Subcutaneous abdominal adipose tissue (tissue), 5 donors: ENCODE results near the gene OR1D5.

ENCODE experiments used
- H3K27ac ChIP-seq: one replicate; pipeline ENCODE4 v1.7.0; 2013; ENCODE audit warnings: low read depth, mild to moderate bottlenecking, inconsistent platforms, low read length, moderate library complexity
- H3K27me3 ChIP-seq, 5 donors: one replicate each; pipeline ENCODE4 v1.7.0; 2013; ENCODE audit warnings: low read length in 5 of 5, inconsistent platforms in 1 of 5; ENCODE audit not compliant: control insufficient read depth in 5 of 5, insufficient read depth in 4 of 5
- H3K36me3 ChIP-seq, 5 donors: one replicate each; pipeline ENCODE4 v1.7.0; 2013; ENCODE audit warnings: low read length in 5 of 5; ENCODE audit not compliant: control insufficient read depth in 5 of 5, insufficient read depth in 5 of 5
- H3K4me1 ChIP-seq, 5 donors: one replicate each; pipeline ENCODE4 v1.7.0; 2013; ENCODE audit warnings: low read length in 5 of 5, mild to moderate bottlenecking in 3 of 5, moderate library complexity in 1 of 5; ENCODE audit not compliant: control insufficient read depth in 5 of 5, insufficient read depth in 5 of 5
- H3K4me3 ChIP-seq, 5 donors: one replicate each; pipeline ENCODE4 v1.7.0; 2013; ENCODE audit warnings: low read length in 5 of 5, low read depth in 1 of 5
- H3K9ac ChIP-seq, 5 donors: one replicate each; pipeline ENCODE4 v1.7.0; 2013; ENCODE audit warnings: low read length in 5 of 5, mild to moderate bottlenecking in 4 of 5, moderate library complexity in 3 of 5
- H3K9me3 ChIP-seq, 5 donors: one replicate each; pipeline ENCODE4 v1.7.0; 2013; ENCODE audit warnings: low read length in 5 of 5; ENCODE audit not compliant: control insufficient read depth in 5 of 5
- donor health status: healthy.
- donor health status: healthy.
- donor health status: healthy.
- donor health status: healthy.
- donor health status: healthy.

OR1D5 gene

GRCh38 chr17:3043737-3044365 lies 19.6 kb downstream of the OR1D5 start:
- Histone ChIP-seq H3K27ac (no peak overlapping the region), H3K9ac (no peak overlapping the region), H3K9me3 (peaks cover 0 to 14% (median 13%) of the 10 kb centered on the region in 5 donors), H3K4me1 (peaks cover 0 to 6% (median 4%) of the 10 kb centered on the region in 5 donors), H3K27me3 (peaks cover 4 to 8% (median 5%) of the 10 kb centered on the region in 5 donors), H3K36me3 (no peaks in the 10 kb centered on the region), H3K4me3 (no peak overlapping the region)

GRCh38 chr17:3040882-3041281 lies 22.5 kb downstream of the OR1D5 start:
- no peak overlapping the region for H3K9ac ChIP-seq
- H3K27me3 ChIP-seq: peaks cover 4 to 18% (median 13%) of the 10 kb centered on the region in 5 donors

GRCh38 chr17:3039736-3040135 lies 23.7 kb downstream of the OR1D5 start:
- no peaks in the 10 kb centered on the region for H3K4me1 ChIP-seq

More at GRCh38 chr17:3040882-3041281, 22.5 kb downstream of the OR1D5 start:
- no peaks in the 10 kb centered on the region for H3K36me3 ChIP-seq
- H3K4me1 ChIP-seq: no peaks in the 10 kb centered on the region
- peaks cover 0 to 14% (median 13%) of the 10 kb centered on the region in 5 donors for H3K9me3 ChIP-seq
- H3K4me3 ChIP-seq: no peak overlapping the region
- no peak overlapping the region for H3K27ac ChIP-seq

GRCh38 chr17:3038941-3039340 lies 24.5 kb downstream of the OR1D5 start:
- Histone ChIP-seq H3K27ac (no peak overlapping the region), H3K27me3 (peaks cover 7 to 24% (median 19%) of the 10 kb centered on the region in 5 donors), H3K9ac (no peak overlapping the region), H3K9me3 (peaks cover 0 to 7% (median 6%) of the 10 kb centered on the region in 5 donors), H3K4me1 (no peaks in the 10 kb centered on the region), H3K4me3 (no peak overlapping the region), H3K36me3 (no peaks in the 10 kb centered on the region)

More at GRCh38 chr17:3039736-3040135, 23.7 kb downstream of the OR1D5 start:
- H3K4me3 ChIP-seq: no peak overlapping the region
- H3K9ac ChIP-seq: no peak overlapping the region
- no peaks in the 10 kb centered on the region for H3K36me3 ChIP-seq
- peaks cover 0 to 14% (median 13%) of the 10 kb centered on the region in 5 donors for H3K9me3 ChIP-seq
- H3K27me3 ChIP-seq: peaks cover 7 to 24% (median 16%) of the 10 kb centered on the region in 5 donors
- H3K27ac ChIP-seq: no peak overlapping the region

GRCh38 chr17:3037259-3037658 lies 26.1 kb downstream of the OR1D5 start:
- Histone ChIP-seq H3K4me3 (no peak overlapping the region), H3K27me3 (peaks cover 7 to 30% (median 19%) of the 10 kb centered on the region in 5 donors), H3K9me3 (no peaks in the 10 kb centered on the region), H3K9ac (no peak overlapping the region), H3K4me1 (no peaks in the 10 kb centered on the region), H3K27ac (no peak overlapping the region), H3K36me3 (no peaks in the 10 kb centered on the region)

GRCh38 chr17:3036800-3037199 lies 26.6 kb downstream of the OR1D5 start:
- H3K27me3 ChIP-seq: peaks cover 4 to 30% (median 19%) of the 10 kb centered on the region in 5 donors
- H3K9ac ChIP-seq: no peak overlapping the region
- H3K36me3 ChIP-seq: no peaks in the 10 kb centered on the region
- no peak overlapping the region for H3K27ac ChIP-seq
- no peaks in the 10 kb centered on the region for H3K9me3 ChIP-seq
- no peaks in the 10 kb centered on the region for H3K4me1 ChIP-seq
- H3K4me3 ChIP-seq: no peak overlapping the region

GRCh38 chr17:3035968-3036280 lies 27.5 kb downstream of the OR1D5 start:
- Histone ChIP-seq H3K4me3 (no peak overlapping the region), H3K27me3 (peaks cover 4 to 24% (median 16%) of the 10 kb centered on the region in 5 donors), H3K27ac (no peak overlapping the region), H3K9ac (no peak overlapping the region), H3K9me3 (no peaks in the 10 kb centered on the region), H3K36me3 (no peaks in the 10 kb centered on the region), H3K4me1 (peaks cover 0 to 2% (median 0%) of the 10 kb centered on the region in 5 donors)

- no peaks in the 10 kb centered on the region for H3K9me3 ChIP-seq
- H3K4me1 ChIP-seq: peaks cover 0 to 7% (median 0%) of the 10 kb centered on the region in 5 donors
- H3K27me3 ChIP-seq: peaks cover 2 to 22% (median 15%) of the 10 kb centered on the region in 5 donors
- no peaks in the 10 kb centered on the region for H3K36me3 ChIP-seq
- H3K9ac ChIP-seq: no peak overlapping the region
- no peak overlapping the region for H3K4me3 ChIP-seq
- no peak overlapping the region for H3K27ac ChIP-seq
Measured at GRCh38 chr17:3035256-3035967, 28.0 kb downstream of the OR1D5 start.

- Histone ChIP-seq H3K9me3 (no peaks in the 10 kb centered on the region), H3K4me1 (peaks cover 0 to 11% (median 0%) of the 10 kb centered on the region in 5 donors), H3K27ac (no peak overlapping the region), H3K9ac (no peak overlapping the region), H3K36me3 (no peaks in the 10 kb centered on the region), H3K27me3 (peaks cover 2 to 22% (median 15%) of the 10 kb centered on the region in 5 donors), H3K4me3 (no peak overlapping the region)
Measured at GRCh38 chr17:3034578-3034920, 28.9 kb downstream of the OR1D5 start.
